ENCODE results near the gene MRPL52. TPM values are rescaled to one million over a fixed set of nuclear protein-coding genes. Genes with fewer than 3 reads are reported as not detected.
"Not testable (repeated sequence)": the region's sequence is repeated elsewhere in the genome, so short reads cannot be mapped to it uniquely, and the experiment has no call there.

Gene MRPL52
- total and polyA plus RNA-seq, 9 donors: 54.3 to 85.8 (median 67.1) TPM

GRCh38 chr14:22820731-22821130, 9.0 kb upstream of the MRPL52 start:
- Histone ChIP-seq H3K4me3 (ENCODE audit: low read length) (no peak overlapping the region), H3K27ac (ENCODE audit: low read length) (peak overlapping the region; percentile 90), H3K4me1 (ENCODE audit: control insufficient read depth, insufficient read depth, low read length) (peaks cover 54% of the 10 kb centered on the region), H3K27me3 (ENCODE audit: control insufficient read depth, insufficient read depth, low read length) (no peaks in the 10 kb centered on the region), H3K36me3 (ENCODE audit: control insufficient read depth, insufficient read depth, low read length) (no peaks in the 10 kb centered on the region), H3K9me3 (replicated peaks; ENCODE audit: control insufficient read depth, low read depth, low read length) (no peaks in the 10 kb centered on the region)
- WGBS (ENCODE audit: insufficient coverage): no CpG with 5 or more reads among the region's 1 CpG
- DNase-seq: peak; percentile 49

GRCh38 chr14:22821193-22822015, 8.3 kb upstream of the MRPL52 start:
- WGBS (ENCODE audit: insufficient coverage): 48% methylated on average over 6 of the region's 24 CpGs
- no peaks in the 10 kb centered on the region for H3K27me3 ChIP-seq (ENCODE audit: control insufficient read depth, insufficient read depth, low read length)
- H3K36me3 ChIP-seq (ENCODE audit: control insufficient read depth, insufficient read depth, low read length): no peaks in the 10 kb centered on the region
- peaks cover 51% of the 10 kb centered on the region for H3K4me1 ChIP-seq (ENCODE audit: control insufficient read depth, insufficient read depth, low read length)
- no peak overlapping the region for H3K4me3 ChIP-seq (ENCODE audit: low read length)
- peak; percentile 48 for DNase-seq
- peak overlapping the region; percentile 90 for H3K27ac ChIP-seq (ENCODE audit: low read length)
- no peaks in the 10 kb centered on the region for H3K9me3 ChIP-seq (replicated peaks; ENCODE audit: control insufficient read depth, low read depth, low read length)

GRCh38 chr14:22822016-22822570, 7.6 kb upstream of the MRPL52 start:
- Histone ChIP-seq H3K9me3 (replicated peaks; ENCODE audit: control insufficient read depth, low read depth, low read length) (no peaks in the 10 kb centered on the region), H3K36me3 (ENCODE audit: control insufficient read depth, insufficient read depth, low read length) (no peaks in the 10 kb centered on the region), H3K4me1 (ENCODE audit: control insufficient read depth, insufficient read depth, low read length) (peaks cover 51% of the 10 kb centered on the region), H3K27me3 (ENCODE audit: control insufficient read depth, insufficient read depth, low read length) (no peaks in the 10 kb centered on the region), H3K4me3 (ENCODE audit: low read length) (peak overlapping the region; percentile 33), H3K27ac (ENCODE audit: low read length) (peak overlapping the region; percentile 90)
- DNase-seq: no peak
- WGBS (ENCODE audit: insufficient coverage): 32% methylated on average over 23 of the region's 32 CpGs

- Histone ChIP-seq H3K36me3 (ENCODE audit: control insufficient read depth, insufficient read depth, low read length) (no peaks in the 10 kb centered on the region), H3K4me3 (ENCODE audit: low read length) (peak overlapping the region; percentile 33), H3K27me3 (ENCODE audit: control insufficient read depth, insufficient read depth, low read length) (no peaks in the 10 kb centered on the region), H3K4me1 (ENCODE audit: control insufficient read depth, insufficient read depth, low read length) (peaks cover 51% of the 10 kb centered on the region), H3K9me3 (replicated peaks; ENCODE audit: control insufficient read depth, low read depth, low read length) (no peaks in the 10 kb centered on the region), H3K27ac (ENCODE audit: low read length) (peak overlapping the region; percentile 90)
- WGBS (ENCODE audit: insufficient coverage): 1% methylated on average over 22 of the region's 34 CpGs
- peak; percentile 96 for DNase-seq
Observed at GRCh38 chr14:22822571-22823098, 7.1 kb upstream of the MRPL52 start.

- Histone ChIP-seq H3K9me3 (replicated peaks; ENCODE audit: control insufficient read depth, low read depth, low read length) (no peaks in the 10 kb centered on the region), H3K4me3 (ENCODE audit: low read length) (no peak overlapping the region), H3K4me1 (ENCODE audit: control insufficient read depth, insufficient read depth, low read length) (peaks cover 42% of the 10 kb centered on the region), H3K27ac (ENCODE audit: low read length) (peak overlapping the region; percentile 40), H3K36me3 (ENCODE audit: control insufficient read depth, insufficient read depth, low read length) (no peaks in the 10 kb centered on the region), H3K27me3 (ENCODE audit: control insufficient read depth, insufficient read depth, low read length) (no peaks in the 10 kb centered on the region)
- 44% methylated on average over 6 of the region's 8 CpGs for WGBS (ENCODE audit: insufficient coverage)
- DNase-seq: peak; percentile 87
Observed at GRCh38 chr14:22824711-22825359, 4.9 kb upstream of the MRPL52 start.

- H3K27ac ChIP-seq (ENCODE audit: low read length): peak overlapping the region; percentile 75
- WGBS (ENCODE audit: insufficient coverage): no CpG with 5 or more reads among the region's 12 CpGs
- H3K27me3 ChIP-seq (ENCODE audit: control insufficient read depth, insufficient read depth, low read length); H3K9me3 ChIP-seq (replicated peaks; ENCODE audit: control insufficient read depth, low read depth, low read length); DNase-seq: not testable (repeated sequence)
- peaks cover 14% of the 10 kb centered on the region for H3K36me3 ChIP-seq (ENCODE audit: control insufficient read depth, insufficient read depth, low read length)
- peaks cover 16% of the 10 kb centered on the region for H3K4me1 ChIP-seq (ENCODE audit: control insufficient read depth, insufficient read depth, low read length)
- peak overlapping the region; percentile 78 for H3K4me3 ChIP-seq (ENCODE audit: low read length)
Observed at GRCh38 chr14:22829076-22829660, 519 bp upstream of the MRPL52 start.

GRCh38 chr14:22830443-22831010, 840 bp downstream of the MRPL52 start:
- WGBS (ENCODE audit: insufficient coverage): no CpG with 5 or more reads among the region's 3 CpGs

GRCh38 chr14:22835505-22835904, 5.8 kb downstream of the MRPL52 start:
- 72% methylated on average over 2 of the region's 3 CpGs for WGBS (ENCODE audit: insufficient coverage)
- peaks cover 22% of the 10 kb centered on the region for H3K4me1 ChIP-seq (ENCODE audit: control insufficient read depth, insufficient read depth, low read length)
- no peak for DNase-seq
- peak overlapping the region; percentile 88 for H3K27ac ChIP-seq (ENCODE audit: low read length)
- H3K9me3 ChIP-seq (replicated peaks; ENCODE audit: control insufficient read depth, low read depth, low read length): no peaks in the 10 kb centered on the region
- no peak overlapping the region for H3K4me3 ChIP-seq (ENCODE audit: low read length)
- peaks cover 31% of the 10 kb centered on the region for H3K36me3 ChIP-seq (ENCODE audit: control insufficient read depth, insufficient read depth, low read length)
- no peaks in the 10 kb centered on the region for H3K27me3 ChIP-seq (ENCODE audit: control insufficient read depth, insufficient read depth, low read length)

More at GRCh38 chr14:22830443-22831010, 840 bp downstream of the MRPL52 start:
- H3K9me3 ChIP-seq (replicated peaks; ENCODE audit: control insufficient read depth, low read depth, low read length): no peaks in the 10 kb centered on the region
- no peak overlapping the region for H3K27ac ChIP-seq (ENCODE audit: low read length)
- no peak for DNase-seq
- no peaks in the 10 kb centered on the region for H3K27me3 ChIP-seq (ENCODE audit: control insufficient read depth, insufficient read depth, low read length)
- peaks cover 10% of the 10 kb centered on the region for H3K4me1 ChIP-seq (ENCODE audit: control insufficient read depth, insufficient read depth, low read length)
- peaks cover 22% of the 10 kb centered on the region for H3K36me3 ChIP-seq (ENCODE audit: control insufficient read depth, insufficient read depth, low read length)
- H3K4me3 ChIP-seq (ENCODE audit: low read length): peak overlapping the region; percentile 78

- Histone ChIP-seq H3K36me3 (ENCODE audit: control insufficient read depth, insufficient read depth, low read length) (peaks cover 39% of the 10 kb centered on the region), H3K9me3 (replicated peaks; ENCODE audit: control insufficient read depth, low read depth, low read length) (no peaks in the 10 kb centered on the region), H3K27me3 (ENCODE audit: control insufficient read depth, insufficient read depth, low read length) (no peaks in the 10 kb centered on the region), H3K4me3 (ENCODE audit: low read length) (peak within 1 kb of the TSS; percentile 84), H3K4me1 (ENCODE audit: control insufficient read depth, insufficient read depth, low read length) (peaks cover 22% of the 10 kb centered on the region), H3K27ac (ENCODE audit: low read length) (peak within 1 kb of the TSS; percentile 88)
- WGBS (ENCODE audit: insufficient coverage): 0% methylated on average over 42 of the region's 46 CpGs
- DNase-seq: peak; percentile 97
Observed at GRCh38 chr14:22836301-22837113, 6.8 kb downstream of the MRPL52 start, which contains the start of gene MMP14. Gene MMP14 (plus strand): TSS chr14:22836585. CDS start chr14:22836818, 233 bp downstream.
